Measurements from ENCODE around the gene RFX4. TPM values are rescaled to one million over a fixed set of nuclear protein-coding genes. Genes with fewer than 3 reads are reported as not detected.

RFX4 gene
- total and polyA plus RNA-seq, 2 donors from 2014 or later: not detected

GRCh38 chr12:106711316-106711715, 128.5 kb downstream of the RFX4 start:
- intact Hi-C loops (cut with DNase I): no loop called here
- no peaks in the 10 kb centered on the region for H3K36me3 ChIP-seq (ENCODE audit: control insufficient read depth in 2 of 3, insufficient read depth in 3 of 3, low read length in 3 of 3)
- no peak for FAIRE-seq
- H3K9me3 ChIP-seq (ENCODE audit: control insufficient read depth in 2 of 3, insufficient read depth in 1 of 3, low read length in 3 of 3): no peaks in the 10 kb centered on the region
- no peaks in the 10 kb centered on the region for H3K4me1 ChIP-seq (ENCODE audit: control insufficient read depth in 2 of 3, insufficient read depth in 2 of 3, low read depth in 1 of 3, low read length in 3 of 3)
- no peak for DNase-seq
- no peak overlapping the region for H3K4me3 ChIP-seq (ENCODE audit: low read length in 3 of 3)
- no peaks in the 10 kb centered on the region for H3K27me3 ChIP-seq (ENCODE audit: control insufficient read depth, insufficient read depth, low read length)
- no peak for TF ChIP-seq CTCF (IDR thresholded peaks at IDR 0.05; ENCODE audit: borderline replicate concordance, extremely low read depth, insufficient read depth)
- H3K27ac ChIP-seq (ENCODE audit: low read depth in 2 of 2, low read length in 2 of 2): no peak overlapping the region
- no peak overlapping the region for H3K9ac ChIP-seq (ENCODE audit: low read length in 3 of 3)

- intact Hi-C loops (cut with DNase I): no loop called here
- H3K9ac ChIP-seq (ENCODE audit: low read length in 3 of 3): no peak overlapping the region
- no peak overlapping the region for H3K27ac ChIP-seq (ENCODE audit: low read depth in 2 of 2, low read length in 2 of 2)
Observed at GRCh38 chr12:106712768-106713167, 130.0 kb downstream of the RFX4 start.

GRCh38 chr12:106714926-106715325, 132.1 kb downstream of the RFX4 start:
- TF ChIP-seq CTCF (IDR thresholded peaks at IDR 0.05; ENCODE audit: borderline replicate concordance, extremely low read depth, insufficient read depth): no peak
- H3K4me3 ChIP-seq (ENCODE audit: low read length in 3 of 3): no peak overlapping the region
- DNase-seq: no peak
- no peak overlapping the region for H3K27ac ChIP-seq (ENCODE audit: low read depth in 2 of 2, low read length in 2 of 2)
- no peaks in the 10 kb centered on the region for H3K36me3 ChIP-seq (ENCODE audit: control insufficient read depth in 2 of 3, insufficient read depth in 3 of 3, low read length in 3 of 3)
- no peaks in the 10 kb centered on the region for H3K9me3 ChIP-seq (ENCODE audit: control insufficient read depth in 2 of 3, insufficient read depth in 1 of 3, low read length in 3 of 3)
- H3K27me3 ChIP-seq (ENCODE audit: control insufficient read depth, insufficient read depth, low read length): no peaks in the 10 kb centered on the region
- no peak for FAIRE-seq
- intact Hi-C loops (cut with DNase I): no loop called here
- H3K4me1 ChIP-seq (ENCODE audit: control insufficient read depth in 2 of 3, insufficient read depth in 2 of 3, low read depth in 1 of 3, low read length in 3 of 3): no peaks in the 10 kb centered on the region
- no peak overlapping the region for H3K9ac ChIP-seq (ENCODE audit: low read length in 3 of 3)

More at GRCh38 chr12:106712768-106713167, 130.0 kb downstream of the RFX4 start:
- no peaks in the 10 kb centered on the region for H3K9me3 ChIP-seq (ENCODE audit: control insufficient read depth in 2 of 3, insufficient read depth in 1 of 3, low read length in 3 of 3)
- no peak overlapping the region for H3K4me3 ChIP-seq (ENCODE audit: low read length in 3 of 3)
- no peak for TF ChIP-seq CTCF (IDR thresholded peaks at IDR 0.05; ENCODE audit: borderline replicate concordance, extremely low read depth, insufficient read depth)
- no peaks in the 10 kb centered on the region for H3K27me3 ChIP-seq (ENCODE audit: control insufficient read depth, insufficient read depth, low read length)
- no peaks in the 10 kb centered on the region for H3K4me1 ChIP-seq (ENCODE audit: control insufficient read depth in 2 of 3, insufficient read depth in 2 of 3, low read depth in 1 of 3, low read length in 3 of 3)
- no peak for DNase-seq
- no peak for FAIRE-seq
- no peaks in the 10 kb centered on the region for H3K36me3 ChIP-seq (ENCODE audit: control insufficient read depth in 2 of 3, insufficient read depth in 3 of 3, low read length in 3 of 3)

GRCh38 chr12:106715582-106715981, 132.8 kb downstream of the RFX4 start:
- Histone ChIP-seq H3K27ac (ENCODE audit: low read depth in 2 of 2, low read length in 2 of 2) (no peak overlapping the region), H3K36me3 (ENCODE audit: control insufficient read depth in 2 of 3, insufficient read depth in 3 of 3, low read length in 3 of 3) (no peaks in the 10 kb centered on the region), H3K27me3 (ENCODE audit: control insufficient read depth, insufficient read depth, low read length) (no peaks in the 10 kb centered on the region), H3K9me3 (ENCODE audit: control insufficient read depth in 2 of 3, insufficient read depth in 1 of 3, low read length in 3 of 3) (no peaks in the 10 kb centered on the region), H3K9ac (ENCODE audit: low read length in 3 of 3) (no peak overlapping the region), H3K4me1 (ENCODE audit: control insufficient read depth in 2 of 3, insufficient read depth in 2 of 3, low read depth in 1 of 3, low read length in 3 of 3) (peaks cover 0 to under 1% (median 0%) of the 10 kb centered on the region in 3 donors), H3K4me3 (ENCODE audit: low read length in 3 of 3) (no peak overlapping the region)
- DNase-seq: no peak
- intact Hi-C loops (cut with DNase I): no loop called here
- TF ChIP-seq CTCF (IDR thresholded peaks at IDR 0.05; ENCODE audit: borderline replicate concordance, extremely low read depth, insufficient read depth): no peak
- no peak for FAIRE-seq
